T follicular helper cell (primary cell): ENCODE data around the gene DHPS.
"Not testable (repeated sequence)": the region's sequence is repeated elsewhere in the genome, so short reads cannot be mapped to it uniquely, and the experiment has no call there.

ENCODE experiments used
- DNase-seq: peaks from one replicate; pipeline ENCODE4 v3.0.0-alpha.2; 2020; ENCODE audit warnings: low read depth

DHPS gene

DNA sequence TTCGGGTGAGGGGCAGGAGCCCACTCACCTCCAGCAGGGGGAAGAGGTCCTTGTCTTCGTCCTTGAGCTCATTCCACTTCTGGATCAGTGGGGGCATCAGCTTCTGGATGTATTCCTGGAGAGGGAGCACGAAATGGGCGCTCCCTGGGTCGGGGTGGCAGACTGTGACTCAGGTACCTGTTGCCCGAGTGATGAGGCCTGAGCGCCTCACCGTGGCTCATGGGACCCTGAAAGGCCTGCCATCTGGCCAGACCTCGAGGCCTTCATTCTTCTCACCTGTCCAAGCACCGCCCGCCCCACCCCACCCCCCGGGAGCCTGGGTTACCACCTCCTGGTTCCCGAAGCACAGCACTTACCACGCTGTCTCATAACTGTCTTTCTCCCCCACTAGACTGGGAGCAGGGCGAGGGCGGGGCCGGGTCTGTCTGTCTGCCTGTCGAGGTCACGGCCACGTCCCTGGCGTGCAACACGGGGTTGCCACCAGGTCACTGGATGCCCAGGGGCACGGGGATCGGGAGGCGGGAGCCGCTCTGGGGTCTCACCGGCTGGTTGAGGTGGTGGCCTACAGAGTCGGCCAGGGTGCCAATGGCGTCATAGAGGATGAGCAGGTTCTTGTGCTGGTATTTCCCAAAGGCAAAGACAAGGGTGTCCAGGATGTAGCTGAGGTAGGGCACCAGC, 24.1 kb upstream of the DHPS start:
- DNase-seq: no peak

DNA sequence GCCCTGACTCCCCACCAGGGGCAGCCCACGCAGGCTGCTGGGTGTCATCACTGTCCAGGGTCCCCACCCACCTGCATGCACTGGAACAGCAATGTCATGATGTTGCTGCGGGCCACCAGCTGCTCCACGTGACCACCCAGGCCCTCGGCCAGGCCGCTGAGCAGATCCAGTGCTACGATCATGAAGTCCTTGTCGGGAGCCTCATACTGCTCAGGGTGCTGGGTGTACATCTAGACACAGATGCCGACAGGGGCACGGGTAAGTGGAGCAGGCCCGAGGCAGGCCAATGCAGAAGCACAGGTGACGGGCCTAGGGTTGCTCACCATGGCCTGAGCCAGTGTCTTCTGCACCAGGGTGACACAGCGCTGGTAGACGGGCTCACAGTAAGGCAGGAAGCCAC, 23.5 kb upstream of the DHPS start:
- DNase-seq: no peak

DNA sequence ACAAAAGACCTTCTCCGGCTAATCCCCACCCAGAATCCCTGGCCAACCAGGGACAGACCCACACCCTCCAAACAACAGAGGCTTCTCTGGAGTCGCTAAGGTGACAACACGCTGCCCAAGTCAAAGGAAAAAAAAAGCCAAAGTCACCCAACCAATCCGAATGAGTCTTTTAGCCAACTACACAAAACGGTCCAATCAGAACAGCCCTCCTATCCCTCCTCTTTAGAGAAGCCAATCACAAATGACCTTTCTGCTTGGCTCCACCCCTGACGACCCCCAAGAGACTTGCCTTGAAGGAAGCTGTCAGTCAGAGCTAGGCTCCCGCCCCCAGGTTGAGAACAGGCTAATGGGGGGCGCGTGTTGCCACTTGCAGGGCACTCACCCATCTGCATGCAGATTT, 21.4 kb upstream of the DHPS start:
- DNase-seq: no peak

DNA sequence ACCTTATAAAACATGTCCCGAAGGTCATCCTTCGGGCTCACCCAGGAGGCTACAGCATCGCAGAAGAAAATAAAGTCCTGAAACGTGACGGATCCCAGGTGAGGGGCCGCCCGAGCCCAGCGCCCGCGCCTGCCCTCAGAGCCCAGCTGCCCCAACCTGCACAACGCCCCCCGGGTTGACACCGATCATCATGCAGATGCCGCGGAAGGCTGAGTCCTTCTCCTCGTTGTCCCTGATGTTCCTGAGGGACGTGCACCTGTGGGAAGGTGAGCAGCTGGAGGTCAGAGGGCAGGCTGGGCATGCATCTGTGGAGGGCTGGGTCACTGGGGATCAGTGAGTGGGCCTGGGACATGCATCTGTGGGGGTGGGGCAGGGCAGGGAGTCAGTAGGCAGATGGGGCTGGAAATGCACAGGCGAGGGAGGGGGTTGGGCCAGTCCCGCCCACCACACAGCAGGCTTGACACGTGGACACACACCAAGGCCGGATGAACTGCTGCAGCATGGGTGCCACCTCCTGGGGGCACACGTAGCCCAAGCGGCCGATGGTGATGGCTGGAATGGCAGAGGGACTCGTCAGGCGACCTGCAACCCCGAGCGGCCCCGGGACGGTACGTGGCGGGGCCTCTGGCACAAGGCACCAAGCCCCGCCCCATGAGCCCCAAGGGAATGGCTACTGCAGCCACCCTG, 20.1 kb upstream of the DHPS start:
- no peak for DNase-seq

DNA sequence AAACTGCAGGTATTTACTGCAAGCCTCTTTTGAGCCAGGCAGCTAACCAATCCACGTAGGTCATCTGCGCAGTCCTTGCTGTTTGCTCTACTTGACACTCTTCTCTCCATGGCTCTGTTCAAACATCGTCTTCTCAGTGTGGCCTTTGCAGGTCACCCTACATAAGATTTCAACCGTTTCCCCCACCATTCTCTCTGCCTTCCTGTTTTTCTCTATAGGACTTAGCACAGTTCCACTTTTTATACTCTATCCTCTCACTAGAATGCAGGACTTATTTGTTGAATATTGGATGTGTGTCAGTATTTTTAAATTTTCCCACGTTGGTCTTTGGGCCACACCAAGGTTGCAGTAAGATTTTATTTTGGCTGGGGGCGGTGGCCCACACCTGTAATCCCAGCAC, 16.5 kb upstream of the DHPS start:
- no peak for DNase-seq

DNA sequence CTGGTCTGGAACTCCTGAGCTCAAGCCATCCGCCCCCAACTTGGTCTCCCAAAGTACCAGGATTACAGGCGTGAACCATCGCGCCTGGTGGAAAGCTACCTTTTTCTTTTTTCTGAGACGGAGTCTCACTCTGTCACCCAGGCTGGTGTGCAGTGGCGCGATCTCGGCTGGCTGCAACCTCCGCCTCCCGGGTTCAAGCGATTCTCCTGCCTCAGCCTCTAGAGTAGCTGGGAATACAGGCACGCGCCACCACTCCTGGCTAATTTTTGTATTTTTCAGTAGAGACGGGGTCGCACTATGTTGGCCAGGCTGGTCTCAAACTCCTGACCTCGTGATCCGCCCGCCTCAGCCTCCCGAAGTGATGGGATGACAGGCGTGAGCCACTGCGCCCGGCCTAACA, 15.7 kb upstream of the DHPS start:
- not testable (repeated sequence) for DNase-seq

DNA sequence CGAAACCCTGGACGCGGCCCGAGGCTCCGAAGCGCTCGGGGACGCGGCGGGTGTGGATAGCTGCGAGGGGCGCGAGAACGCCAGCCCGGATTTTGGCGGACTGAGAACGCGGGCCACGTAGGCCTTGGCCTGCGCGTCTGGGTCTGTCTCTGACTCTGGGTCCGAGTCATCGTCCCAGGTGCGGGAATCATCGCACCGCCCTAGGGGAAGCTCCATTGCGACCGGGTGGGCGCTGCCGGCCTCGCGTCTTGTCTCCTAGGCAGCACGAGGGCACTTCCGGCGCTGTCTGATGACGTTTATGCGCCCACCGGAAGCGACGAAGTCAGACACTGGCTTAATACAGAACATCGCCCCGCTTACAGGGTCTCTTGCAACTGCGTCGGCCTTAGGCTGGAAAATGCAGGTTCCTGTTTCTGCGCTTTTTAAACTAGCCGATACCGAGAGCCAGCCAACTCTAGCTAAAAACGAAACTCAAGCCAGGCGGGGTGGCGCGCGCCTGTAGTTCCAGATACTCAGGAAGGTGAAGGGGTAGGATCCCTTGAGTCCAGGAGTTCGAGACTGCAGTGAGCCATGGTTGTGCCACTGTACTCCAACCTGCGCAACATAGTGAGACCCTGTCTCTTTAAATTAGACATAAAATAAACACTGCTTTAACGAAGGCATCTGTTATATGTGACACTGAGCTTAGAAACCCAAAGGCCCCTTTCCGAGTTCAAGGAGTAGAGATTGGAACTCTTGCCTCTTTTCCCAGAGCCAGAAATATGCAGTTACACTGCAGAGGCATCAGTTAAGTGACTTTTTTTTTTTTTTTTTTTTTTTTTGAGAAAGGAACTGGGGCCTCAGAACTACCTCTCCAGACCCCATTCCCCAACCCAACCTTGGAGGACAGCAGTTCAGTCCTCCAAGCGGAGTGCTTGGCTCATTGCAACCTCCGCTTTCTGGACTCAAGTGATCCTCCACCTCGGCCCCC, 15.0 kb upstream of the DHPS start, which contains the start of gene FBXW9:
TSS of gene FBXW9 (minus strand) at position 266 of the 970 bp plus-strand sequence. CDS start at position 216, 50 bp downstream.
- DNase-seq: peak; percentile 98

DNA sequence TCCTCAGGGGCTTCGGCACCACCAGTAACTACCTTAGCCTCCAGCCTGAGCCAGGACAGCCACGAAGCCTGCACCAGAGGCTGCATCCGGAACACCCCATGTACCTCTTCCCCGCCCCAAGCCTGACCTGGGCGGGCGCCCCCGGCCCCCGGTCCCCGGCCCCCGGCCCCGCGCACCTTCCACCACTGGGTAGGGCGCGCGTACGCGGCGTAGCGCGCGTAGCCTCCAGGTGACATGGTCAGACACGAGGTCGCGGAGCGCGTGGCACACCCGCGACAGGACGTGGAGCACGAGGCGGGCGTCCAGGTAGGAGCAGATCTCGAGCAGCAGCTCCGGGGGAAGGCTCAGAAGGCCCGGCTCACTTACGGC, 14.3 kb upstream of the DHPS start:
- DNase-seq: no peak

DNA sequence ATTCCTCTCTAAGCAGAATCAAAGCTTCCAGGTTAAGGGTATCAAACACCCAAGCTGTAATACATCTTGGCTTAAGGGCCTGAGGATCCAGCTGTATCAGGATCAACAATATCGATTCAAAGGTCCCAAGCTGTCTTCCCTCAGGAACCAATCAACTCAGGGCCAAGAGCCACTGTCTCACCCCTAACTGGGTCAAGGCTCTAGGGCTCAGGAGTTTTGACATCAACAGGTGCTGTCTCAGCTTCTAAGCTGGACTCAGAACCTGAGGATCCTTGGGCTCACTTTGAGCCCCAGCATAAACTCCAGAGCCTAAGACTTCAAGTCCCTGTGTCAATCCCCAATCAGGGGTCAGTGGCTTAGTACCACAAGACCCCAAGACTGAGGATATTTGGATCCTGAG, 13.8 kb upstream of the DHPS start:
- DNase-seq: no peak

DNA sequence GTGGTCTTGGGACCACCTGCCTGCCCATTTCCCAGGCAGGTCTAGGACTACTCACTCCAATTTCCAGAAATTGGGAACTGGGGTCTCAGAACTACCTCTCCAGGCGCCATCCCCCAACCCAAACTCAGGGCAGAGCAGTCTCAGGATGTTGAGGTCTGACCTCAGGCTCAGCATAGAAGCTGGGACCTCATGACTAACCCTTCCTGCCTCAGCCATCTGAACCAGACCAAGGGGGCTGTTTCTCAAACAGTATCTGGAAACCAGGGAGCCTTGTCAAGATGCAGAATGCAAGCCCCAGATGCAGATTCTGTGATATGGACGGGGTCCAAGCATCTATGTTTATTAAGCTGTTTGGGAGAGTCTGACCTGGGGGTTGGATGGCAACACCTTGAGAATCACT, 13.4 kb upstream of the DHPS start:
- no peak for DNase-seq

DNA sequence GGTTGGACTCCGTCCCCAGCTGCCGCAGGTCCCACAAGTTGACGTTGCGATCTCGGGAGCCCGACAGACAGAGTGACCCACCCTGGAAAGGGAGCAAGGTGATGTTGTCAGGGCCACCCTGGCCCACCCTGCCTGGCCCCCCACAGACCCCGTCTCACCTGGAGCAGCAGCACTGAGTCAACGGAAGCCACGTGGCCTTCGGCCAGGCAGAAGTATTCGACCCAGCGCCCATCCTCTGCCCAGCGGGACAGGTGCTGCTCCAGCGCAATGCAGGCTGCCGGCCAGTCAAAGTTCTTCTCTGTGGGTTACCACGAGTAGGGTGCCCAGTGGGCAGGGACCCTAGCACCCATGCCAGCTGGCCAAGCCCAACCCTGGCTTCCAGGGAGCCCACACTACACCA, 13.0 kb upstream of the DHPS start:
- DNase-seq: no peak

DNA sequence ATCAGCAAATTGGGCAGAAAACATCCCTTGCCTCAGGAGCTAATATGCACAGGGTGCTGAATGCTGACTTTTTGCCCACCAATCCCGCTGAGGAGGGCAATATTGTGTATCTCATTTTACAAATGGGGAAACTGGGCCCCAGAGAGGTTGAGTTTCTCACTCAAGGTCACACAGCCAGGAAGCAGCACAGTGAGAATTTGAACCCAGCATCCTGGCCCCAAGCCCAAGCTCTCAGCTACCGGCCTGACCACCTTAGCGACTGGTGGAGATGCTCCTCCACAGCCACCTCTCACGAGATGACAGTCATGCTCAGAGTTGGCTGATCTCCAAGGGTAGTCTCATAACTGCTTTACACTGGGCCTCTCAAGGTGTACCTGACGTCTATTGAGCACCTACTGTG, 11.3 kb upstream of the DHPS start:
- no peak for DNase-seq

DNA sequence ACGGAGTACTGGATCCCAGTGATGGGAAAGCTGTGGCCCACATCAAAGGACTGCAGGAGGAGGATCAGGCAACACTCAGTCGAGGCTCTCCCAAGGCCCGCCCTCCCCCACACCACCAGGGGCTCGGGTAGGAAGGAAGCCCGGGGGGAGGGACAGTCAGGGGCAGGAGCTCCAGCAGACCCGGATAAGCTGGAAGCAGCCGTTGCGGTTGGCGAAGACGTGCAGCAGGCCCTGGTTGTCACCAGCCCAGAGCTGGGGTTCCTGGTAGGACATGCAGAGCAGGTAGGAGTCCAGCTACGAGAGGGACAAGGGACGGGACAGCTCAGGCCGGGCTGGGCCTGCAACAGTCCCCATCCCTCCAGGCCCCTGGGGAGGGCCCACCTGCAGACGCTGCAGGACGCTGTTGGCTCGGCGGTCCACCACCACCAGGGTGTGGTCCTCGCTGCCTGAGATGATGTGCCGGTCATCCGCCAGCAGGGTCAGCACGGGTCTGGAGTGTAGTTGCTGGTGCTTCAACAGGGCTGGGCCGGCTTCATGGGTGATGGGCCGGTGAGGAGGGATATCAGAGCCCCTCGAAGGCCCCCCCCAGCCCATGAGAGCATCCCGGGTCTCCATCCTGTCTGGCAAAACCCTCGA, 8.0 kb upstream of the DHPS start:
- DNase-seq: no peak

DNA sequence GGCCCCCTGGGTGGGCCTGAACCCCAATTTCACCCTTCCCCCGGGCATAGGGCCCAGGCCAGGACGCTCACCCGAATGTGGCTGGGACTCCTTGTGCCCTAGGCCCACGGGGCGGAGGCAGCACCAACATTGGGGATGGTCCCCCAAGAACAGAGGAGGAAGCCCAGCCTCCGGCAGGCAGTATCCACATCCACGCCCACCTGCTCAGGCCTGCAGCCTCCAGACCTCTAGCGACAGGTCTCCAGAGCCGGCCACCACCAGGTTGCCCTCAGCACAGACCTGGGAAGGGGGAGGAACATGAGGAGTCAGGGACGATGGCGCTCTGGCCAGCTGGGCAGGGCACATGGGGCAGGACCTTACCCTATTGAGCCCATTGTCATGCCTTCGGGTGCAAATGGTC, 7.3 kb upstream of the DHPS start:
- no peak for DNase-seq

DNA sequence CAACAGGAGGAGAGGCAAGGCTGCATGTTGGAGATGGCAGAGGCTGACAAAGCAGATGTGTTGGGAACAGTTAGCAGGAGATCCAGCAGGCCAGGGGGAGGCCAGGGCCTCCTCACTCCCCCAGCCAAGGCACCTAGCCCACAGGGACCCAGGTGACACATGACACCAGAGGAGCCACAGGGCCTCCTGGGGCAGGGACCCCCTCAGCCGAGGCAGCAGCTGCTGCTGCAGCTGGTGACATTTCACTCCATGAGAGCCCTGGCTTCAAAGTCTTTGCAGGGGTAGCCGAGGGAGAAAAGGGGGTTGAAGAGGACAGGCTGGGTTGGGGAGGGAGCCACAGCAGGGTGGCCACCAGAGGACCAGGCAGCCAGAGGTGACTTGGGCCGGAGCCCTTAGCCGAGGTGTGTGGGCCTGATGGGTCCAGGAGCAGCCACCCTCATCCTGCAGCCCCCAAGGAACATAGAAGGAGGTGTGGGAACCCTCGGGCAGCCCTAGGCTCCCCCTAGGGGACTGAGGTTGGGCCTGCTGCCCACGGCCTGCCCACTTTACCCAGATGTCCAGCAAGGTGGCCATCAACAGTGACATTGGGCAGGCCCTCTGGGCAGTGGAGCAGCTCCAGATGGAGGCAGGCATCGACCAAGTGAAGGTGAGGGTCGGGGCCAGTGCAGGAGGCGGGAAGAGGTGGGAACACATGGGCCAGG, 6.0 kb upstream of the DHPS start, which contains the start of gene GNG14:
TSS of gene GNG14 (plus strand) at position 503 of the 701 bp plus-strand sequence. CDS start at position 554, 51 bp downstream.
- no peak for DNase-seq

DNA sequence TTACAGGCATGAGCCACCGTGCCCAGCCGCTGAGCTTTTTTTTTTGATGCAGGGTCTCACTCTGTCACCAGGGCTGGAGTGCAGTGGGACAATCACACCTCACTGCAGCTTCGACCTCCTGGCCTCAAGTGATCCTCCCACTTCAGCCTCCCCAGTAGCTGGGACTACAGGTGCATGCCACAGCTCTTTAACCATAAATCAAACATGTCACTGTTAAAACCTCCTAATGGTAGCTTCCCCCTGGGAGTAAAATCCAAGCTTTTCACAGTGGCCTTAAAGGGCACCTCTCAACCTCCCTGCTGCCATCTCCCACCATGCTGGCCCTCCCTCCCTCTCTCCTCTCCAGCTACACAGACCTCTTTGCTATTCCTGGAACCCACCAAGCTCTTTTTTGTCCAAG, 4.2 kb upstream of the DHPS start:
- no peak for DNase-seq

DNA sequence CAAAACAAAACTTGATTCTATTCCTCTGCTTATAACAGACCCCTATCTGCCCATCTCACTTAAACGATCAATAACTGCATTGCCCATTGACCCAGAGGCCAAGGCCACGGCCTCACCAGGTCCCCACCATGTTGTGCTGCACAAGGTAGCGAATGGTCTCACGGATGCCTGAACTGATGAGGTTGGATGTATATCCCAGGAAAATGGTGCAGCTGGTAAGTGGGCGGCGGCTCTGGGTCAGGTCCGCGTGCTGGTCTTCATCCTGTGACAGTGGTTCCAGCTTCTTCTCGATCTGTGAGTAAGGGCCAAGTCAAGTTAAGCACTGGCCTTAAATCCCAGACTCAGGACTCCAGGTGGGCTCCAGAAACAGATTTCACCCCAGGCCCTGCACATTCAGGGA, 1.6 kb downstream of the DHPS start:
- no peak for DNase-seq

DNA sequence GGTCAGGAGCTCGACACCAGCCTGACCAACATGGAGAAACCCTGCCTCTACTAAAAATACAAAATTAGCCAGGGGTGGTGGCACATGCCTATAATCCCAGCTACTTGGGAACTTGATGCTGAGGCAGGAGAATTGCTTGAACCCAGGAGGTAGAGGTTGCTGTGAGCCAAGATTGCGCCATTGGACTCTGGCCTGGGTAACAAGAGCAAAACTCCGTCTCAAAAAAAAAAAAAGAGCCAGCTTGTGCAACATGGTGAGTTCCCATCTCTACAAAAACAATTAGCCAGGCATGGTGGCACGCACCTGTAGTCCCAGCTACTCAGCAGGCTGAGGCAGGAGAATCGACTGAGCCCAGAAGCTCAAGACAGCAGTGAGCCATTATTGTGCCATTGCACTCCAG, 3.6 kb downstream of the DHPS start:
- DNase-seq: not testable (repeated sequence)

DNA sequence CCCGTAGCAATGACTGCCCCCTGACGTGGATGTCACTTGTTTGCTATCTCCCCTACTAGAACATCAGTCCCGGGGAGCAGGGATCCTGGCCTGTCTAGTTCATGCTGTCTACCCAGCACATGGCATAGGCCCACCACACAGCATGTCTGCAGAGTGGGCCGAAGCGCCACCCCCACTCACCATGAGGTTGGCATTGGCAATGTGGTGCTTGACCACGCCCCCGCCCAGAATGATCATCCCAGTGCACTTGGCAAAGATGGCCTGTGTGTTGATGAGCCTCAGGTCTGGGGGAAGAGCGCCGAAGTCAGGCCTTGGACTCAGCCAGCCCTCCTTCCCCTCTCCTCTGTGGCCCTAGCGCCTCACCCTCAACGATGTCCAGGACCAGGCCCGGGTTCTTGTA, 4.8 kb downstream of the DHPS start:
- no peak for DNase-seq

DNA sequence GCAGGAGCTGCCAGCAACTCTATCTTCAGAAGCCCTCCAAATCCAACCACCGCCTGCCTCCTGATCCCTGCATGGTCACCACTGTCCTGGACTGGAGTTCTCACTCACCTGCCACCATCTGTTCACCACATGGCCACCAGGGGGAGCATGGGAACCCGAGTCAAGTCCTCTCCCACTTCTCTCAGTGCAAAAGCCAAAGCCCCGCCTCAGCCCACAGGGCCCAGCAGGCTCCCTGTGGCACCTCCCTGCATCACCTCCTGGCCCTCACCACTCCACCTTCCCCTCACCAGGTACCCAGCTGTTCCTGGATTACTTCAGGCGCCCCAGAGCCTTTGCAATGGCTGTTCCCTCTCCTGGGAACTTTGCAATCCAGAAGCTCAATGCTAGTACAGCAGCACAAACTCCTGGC, 5.3 kb downstream of the DHPS start:
- peak; percentile 73 for DNase-seq

DNA sequence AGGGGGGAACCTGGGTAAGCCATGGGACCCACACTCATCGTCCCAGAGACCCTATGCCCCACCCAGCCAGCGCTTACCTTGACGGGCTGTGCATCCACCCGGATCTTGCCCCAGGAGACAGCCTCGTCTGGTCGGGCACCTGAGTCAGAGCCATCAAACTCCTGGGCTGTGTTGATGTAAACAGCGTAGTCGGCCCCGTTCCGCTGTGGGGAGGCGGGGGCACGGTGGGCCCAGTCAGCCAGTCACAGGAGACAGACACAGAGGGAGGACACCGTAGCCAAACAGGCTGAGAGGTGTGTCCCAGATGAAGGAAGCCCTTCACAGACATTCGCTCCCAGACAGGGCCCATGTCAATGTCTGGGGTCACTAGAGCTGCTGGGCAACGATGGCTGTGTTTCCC, 5.7 kb downstream of the DHPS start:
- DNase-seq: no peak
